H1 (cell line): ENCODE measurements around the gene PHKA2.

Experiments
- CEBPB ChIP-seq: IDR thresholded peaks from 2 replicates; pipeline ENCODE4 v1.6.1; 2012; ENCODE audit warnings: low read depth, low read length
- EP300 ChIP-seq, 2 experiments: IDR thresholded peaks; 1 replicate in 1 of 2; 2 replicates in 1 of 2; pipeline ENCODE4 v1.6.1; 2011 to 2012; ENCODE audit warnings: low read depth in 2 of 2, low read length in 2 of 2, mild to moderate bottlenecking in 2 of 2, borderline replicate concordance in 1 of 2, inconsistent platforms in 1 of 2, moderate library complexity in 1 of 2
- EZH2 ChIP-seq: fragments of 200-600 bp; sonication (generic); IDR thresholded peaks from 2 replicates; pipeline ENCODE4 v1.7.1; 2012; ENCODE audit warnings: low read depth, mild to moderate bottlenecking, moderate library complexity, low read length, inconsistent platforms; ENCODE audit not compliant: severe bottlenecking
- FOSL1 ChIP-seq: IDR thresholded peaks from 2 replicates; pipeline ENCODE4 v1.6.1; 2011; ENCODE audit warnings: mild to moderate bottlenecking, low read depth, low read length, moderate library complexity; ENCODE audit not compliant: insufficient read depth
- GABPA ChIP-seq: IDR thresholded peaks from 2 replicates; pipeline ENCODE4 v1.6.1; 2011; ENCODE audit warnings: mild to moderate bottlenecking, low read length, moderate library complexity, borderline replicate concordance; ENCODE audit not compliant: insufficient read depth
- PHF8 ChIP-seq: fragments of 200-600 bp; sonication (generic); conservative IDR thresholded peaks from 2 replicates; pipeline ENCODE4 v1.7.1; 2012; ENCODE audit warnings: low read depth, mild to moderate bottlenecking, inconsistent platforms, low read length, moderate library complexity
- POLR2A ChIP-seq, 2 experiments: IDR thresholded peaks; 1 replicate in 1 of 2; 2 replicates in 1 of 2; pipeline ENCODE4 v1.6.1; 2011; ENCODE audit warnings: low read depth in 2 of 2, low read length in 2 of 2, mild to moderate bottlenecking in 2 of 2; ENCODE audit errors: control extremely low read depth in 1 of 2
- RNF2 ChIP-seq: fragments of 200-900, 300-1000 bp; sonication (generic); IDR thresholded peaks from 2 replicates; pipeline ENCODE4 v1.7.1; 2016; ENCODE audit warnings: borderline replicate concordance, low read depth, mild to moderate bottlenecking, antibody characterized with exemption, low read length; ENCODE audit not compliant: poor library complexity, severe bottlenecking; ENCODE audit errors: missing control alignments
- SRF ChIP-seq: IDR thresholded peaks from 2 replicates; pipeline ENCODE4 v1.6.1; 2011; ENCODE audit warnings: mild to moderate bottlenecking, low read depth, low read length, moderate library complexity
- TAF1 ChIP-seq: IDR thresholded peaks from 2 replicates; pipeline ENCODE4 v1.6.1; 2011; ENCODE audit warnings: mild to moderate bottlenecking, low read depth, low read length
- TF ChIP-seq, protein P1 (sequence below), 3 experiments: IDR thresholded peaks; 1 replicate in 2 of 3; 2 replicates in 1 of 3; pipeline versions ENCODE4 v1.5.1 to v1.6.1; 2011; ENCODE audit warnings: low read length in 3 of 3, mild to moderate bottlenecking in 3 of 3, inconsistent platforms in 2 of 3, low read depth in 1 of 3, moderate library complexity in 1 of 3; ENCODE audit not compliant: insufficient read depth in 1 of 3; ENCODE audit errors: control extremely low read depth in 1 of 3

DNA sequence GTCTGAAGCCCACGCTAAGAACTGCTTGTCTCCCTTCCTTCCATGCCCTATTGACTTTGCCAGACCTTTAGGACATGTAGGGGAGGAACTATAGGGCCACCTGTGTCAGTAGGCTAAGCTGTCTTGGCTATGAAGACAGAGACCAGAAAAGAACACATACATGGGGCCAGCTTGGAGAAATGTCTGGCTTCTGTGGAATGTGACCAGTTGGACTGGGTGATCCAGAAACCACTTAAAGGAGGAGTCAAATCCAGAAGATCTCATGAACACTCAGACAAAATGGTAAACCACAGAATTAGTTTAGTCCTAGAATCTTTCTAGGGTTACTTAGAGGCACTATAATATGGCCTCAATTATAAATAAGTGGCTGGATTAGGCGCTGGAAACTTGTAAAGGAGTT, 42.0 kb downstream of the PHKA2 start:
- TF ChIP-seq, protein P1, sequence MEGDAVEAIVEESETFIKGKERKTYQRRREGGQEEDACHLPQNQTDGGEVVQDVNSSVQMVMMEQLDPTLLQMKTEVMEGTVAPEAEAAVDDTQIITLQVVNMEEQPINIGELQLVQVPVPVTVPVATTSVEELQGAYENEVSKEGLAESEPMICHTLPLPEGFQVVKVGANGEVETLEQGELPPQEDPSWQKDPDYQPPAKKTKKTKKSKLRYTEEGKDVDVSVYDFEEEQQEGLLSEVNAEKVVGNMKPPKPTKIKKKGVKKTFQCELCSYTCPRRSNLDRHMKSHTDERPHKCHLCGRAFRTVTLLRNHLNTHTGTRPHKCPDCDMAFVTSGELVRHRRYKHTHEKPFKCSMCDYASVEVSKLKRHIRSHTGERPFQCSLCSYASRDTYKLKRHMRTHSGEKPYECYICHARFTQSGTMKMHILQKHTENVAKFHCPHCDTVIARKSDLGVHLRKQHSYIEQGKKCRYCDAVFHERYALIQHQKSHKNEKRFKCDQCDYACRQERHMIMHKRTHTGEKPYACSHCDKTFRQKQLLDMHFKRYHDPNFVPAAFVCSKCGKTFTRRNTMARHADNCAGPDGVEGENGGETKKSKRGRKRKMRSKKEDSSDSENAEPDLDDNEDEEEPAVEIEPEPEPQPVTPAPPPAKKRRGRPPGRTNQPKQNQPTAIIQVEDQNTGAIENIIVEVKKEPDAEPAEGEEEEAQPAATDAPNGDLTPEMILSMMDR (IDR thresholded peaks at IDR 0.05; ENCODE audit: control extremely low read depth in 1 of 3, insufficient read depth in 1 of 3, low read depth in 1 of 3, low read length in 3 of 3), result no peak
- TF ChIP-seq FOSL1 (no peak), POLR2A (IDR thresholded peaks at IDR 0.05; ENCODE audit: control extremely low read depth in 1 of 2, low read depth in 2 of 2, low read length in 2 of 2) (no peak), RNF2 (no peak), EP300 (IDR thresholded peaks at IDR 0.05; ENCODE audit: borderline replicate concordance in 1 of 2, low read depth in 2 of 2, low read length in 2 of 2) (no peak), SRF (no peak), EZH2 (no peak), PHF8 (no peak), GABPA (no peak), CEBPB (no peak), TAF1 (no peak)
